ENCODE data around the gene YTHDF1. TPM values are rescaled to one million over a fixed set of nuclear protein-coding genes. Genes with fewer than 3 reads are reported as not detected.

Gene YTHDF1
- total and polyA plus RNA-seq, 2 of the 8 experiments (the other 6 are each of a cell fraction or from before 2014, with no cell fraction given), result 32.8 to 66.0 TPM

- DNase-seq (ENCODE audit: low read depth in 1 of 2, low spot score in 2 of 2), result no peak
- Histone ChIP-seq H4K5ac (ENCODE audit: insufficient read length, low read depth, low read length) (no peak overlapping the region), H2BK5ac (ENCODE audit: low read depth, low read length) (no peak overlapping the region), H3K18ac (ENCODE audit: extremely low read depth, low read length) (no peak overlapping the region), H2BK20ac (ENCODE audit: low read length) (no peak overlapping the region), H3K36me3 (ENCODE audit: control insufficient read depth in 2 of 4, insufficient read depth in 4 of 4, low read length in 3 of 4) (no peaks in the 10 kb centered on the region), H3K56ac (replicated peaks; ENCODE audit: insufficient read length, low read depth, low read length) (no peak overlapping the region), H3K4me3 (ENCODE audit: extremely low read depth in 1 of 4, insufficient read depth in 2 of 4, low read depth in 3 of 4, low read length in 4 of 4) (no peak overlapping the region), H3K9me3 (ENCODE audit: insufficient read depth in 2 of 2, low read depth in 1 of 2, low read length in 1 of 2) (no peaks in the 10 kb centered on the region), H4K8ac (ENCODE audit: extremely low read depth, insufficient read depth, low read length) (no peak overlapping the region), H3K9ac (replicated peaks in 1 of 4; ENCODE audit: extremely low read depth in 1 of 4, low read depth in 3 of 4, low read length in 3 of 4) (no peak overlapping the region), H3K27me3 (replicated peaks in 1 of 4; ENCODE audit: control insufficient read depth in 3 of 4, extremely low read depth in 1 of 4, insufficient read depth in 3 of 4, low read length in 3 of 4) (peaks cover 0 to 2% (median 0%) of the 10 kb centered on the region in 4 experiments; a peak in 2 of 7 replicates), H2BK120ac (replicated peaks; ENCODE audit: low read depth, low read length) (no peak overlapping the region), H3K23ac (ENCODE audit: insufficient read length) (no peak overlapping the region), H4K20me1 (replicated peaks in 1 of 2; ENCODE audit: control insufficient read depth in 1 of 2, insufficient read depth in 2 of 2, low read length in 2 of 2) (no peaks in the 10 kb centered on the region), H2AFZ (ENCODE audit: low read length) (no peak overlapping the region), H3K79me2 (ENCODE audit: control insufficient read depth in 1 of 2, insufficient read depth in 2 of 2, low read length in 2 of 2) (no peaks in the 10 kb centered on the region), H3K4me2 (ENCODE audit: insufficient read depth in 1 of 2, low read depth in 2 of 2, low read length in 2 of 2) (no peak overlapping the region), H3K4me1 (replicated peaks in 1 of 4; ENCODE audit: control insufficient read depth in 3 of 4, insufficient read depth in 4 of 4, low read length in 3 of 4) (peaks cover 0 to 2% (median 0%) of the 10 kb centered on the region in 4 experiments; a peak in 2 of 7 replicates), H4K91ac (replicated peaks; ENCODE audit: insufficient read length, low read length) (no peak overlapping the region), H3K4ac (replicated peaks; ENCODE audit: insufficient read length, low read depth, low read length) (no peak overlapping the region), H2AK5ac (ENCODE audit: low read depth, low read length) (no peak overlapping the region), H3K27ac (ENCODE audit: low read depth, low read length) (no peak overlapping the region), H3K14ac (ENCODE audit: insufficient read length) (no peak overlapping the region), H3K79me1 (ENCODE audit: low read depth, low read length) (no peaks in the 10 kb centered on the region), H2BK15ac (ENCODE audit: low read length) (0 out of 2 replicates have a peak overlapping the region, but pooled peaks have one; percentile 46), H2BK12ac (ENCODE audit: low read depth, low read length) (peak overlapping the region; percentile 68; the same call in 1 of the 2 replicates), H3K23me2 (ENCODE audit: low read depth, low read length) (no peaks in the 10 kb centered on the region)
- FAIRE-seq, result no peak
- 90% methylated on average over 10 of the region's 10 CpGs; no CpG with 5 or more reads in 1 of the 2 experiments for WGBS, 2 experiments (ENCODE audit: extremely low coverage in 1 of 2, insufficient coverage in 1 of 2, insufficient read length in 1 of 2, insufficient replicate concordance in 2 of 2, low coverage in 1 of 2, low lambda C conversion rate in 2 of 2, missing lambda C conversion rate in 1 of 2)
- CTCF ChIA-PET (ENCODE audit: partially characterized antibody), result interaction anchor here (1.2 to 11.0 kb wide), 2 partner anchors 18 to 39 kb away, joined by 3 to 63 read pairs; no protein-coding TSS in a partner anchor
- POLR2A ChIA-PET (ENCODE audit: partially characterized antibody), result interaction anchor here (0.7 to 1.0 kb wide), 2 partner anchors 9 to 217 kb away, joined by 3 to 4 read pairs; no protein-coding TSS in a partner anchor
- TF ChIP-seq SIN3A (conservative IDR thresholded peaks at IDR 0.05 in 1 of 2, IDR thresholded peaks at IDR 0.05 in 1 of 2; ENCODE audit: low read depth in 1 of 2, low read length in 2 of 2), result no peak
- TF ChIP-seq CBX5 (IDR thresholded peaks at IDR 0.05; ENCODE audit: low read depth, low read length), result no peak
- no peak for TF ChIP-seq CTCF (IDR thresholded peaks at IDR 0.05; ENCODE audit: control extremely low read depth in 1 of 3, insufficient read depth in 1 of 3, low read depth in 1 of 3, low read length in 3 of 3)
- no peak for TF ChIP-seq CEBPB (IDR thresholded peaks at IDR 0.05; ENCODE audit: low read depth, low read length)
- no peak for TF ChIP-seq MAX (IDR thresholded peaks at IDR 0.05)
- no peak for TF ChIP-seq JUND (IDR thresholded peaks at IDR 0.05; ENCODE audit: low read length)
- TF ChIP-seq ATF3 (IDR thresholded peaks at IDR 0.05; ENCODE audit: insufficient read depth, low read depth, low read length), result no peak
- no peak for TF ChIP-seq SP4 (IDR thresholded peaks at IDR 0.05; ENCODE audit: low read length)
- no peak for TF ChIP-seq MAFK (IDR thresholded peaks at IDR 0.05; ENCODE audit: low read depth, low read length)
- TF ChIP-seq E2F6 (IDR thresholded peaks at IDR 0.05), result no peak
These were observed 48.1 kb upstream of the YTHDF1 start for GRCh38 chr20:63264000-63264399.

All from H1 (cell line).